Stomach (tissue), 4 donors: ENCODE data around the gene CADM4.

ENCODE experiments used
- EP300 ChIP-seq: sonication (generic); formaldehyde crosslinking; IDR thresholded peaks from one replicate; pipeline ENCODE4 v1.6.1; 2017; ENCODE audit warnings: antibody characterized with exemption
- POLR2A ChIP-seq, 4 donors: fragments of 450-650 bp; IDR thresholded peaks; one replicate each; pipeline ENCODE4 v1.6.1; 2016; ENCODE audit warnings: antibody characterized with exemption in 4 of 4, control low read depth in 2 of 4, mild to moderate bottlenecking in 1 of 4, moderate library complexity in 1 of 4
- POLR2AphosphoS5 ChIP-seq, 3 donors: sonication (generic); formaldehyde crosslinking; IDR thresholded peaks; one replicate each; pipeline ENCODE4 v1.6.1; 2016; ENCODE audit warnings: antibody characterized with exemption in 3 of 3
- TF ChIP-seq, protein P1 (sequence below), 7 experiments: fragments of 450-650 bp in 4 of 7; fragments of 200-600 bp in 3 of 7; sonication (generic) in 3 of 7; IDR thresholded peaks; one replicate each; pipeline ENCODE4 v1.5.1; 2016 to 2019; ENCODE audit warnings: antibody characterized with exemption in 7 of 7, control low read depth in 2 of 7, mild to moderate bottlenecking in 1 of 7

DNA sequence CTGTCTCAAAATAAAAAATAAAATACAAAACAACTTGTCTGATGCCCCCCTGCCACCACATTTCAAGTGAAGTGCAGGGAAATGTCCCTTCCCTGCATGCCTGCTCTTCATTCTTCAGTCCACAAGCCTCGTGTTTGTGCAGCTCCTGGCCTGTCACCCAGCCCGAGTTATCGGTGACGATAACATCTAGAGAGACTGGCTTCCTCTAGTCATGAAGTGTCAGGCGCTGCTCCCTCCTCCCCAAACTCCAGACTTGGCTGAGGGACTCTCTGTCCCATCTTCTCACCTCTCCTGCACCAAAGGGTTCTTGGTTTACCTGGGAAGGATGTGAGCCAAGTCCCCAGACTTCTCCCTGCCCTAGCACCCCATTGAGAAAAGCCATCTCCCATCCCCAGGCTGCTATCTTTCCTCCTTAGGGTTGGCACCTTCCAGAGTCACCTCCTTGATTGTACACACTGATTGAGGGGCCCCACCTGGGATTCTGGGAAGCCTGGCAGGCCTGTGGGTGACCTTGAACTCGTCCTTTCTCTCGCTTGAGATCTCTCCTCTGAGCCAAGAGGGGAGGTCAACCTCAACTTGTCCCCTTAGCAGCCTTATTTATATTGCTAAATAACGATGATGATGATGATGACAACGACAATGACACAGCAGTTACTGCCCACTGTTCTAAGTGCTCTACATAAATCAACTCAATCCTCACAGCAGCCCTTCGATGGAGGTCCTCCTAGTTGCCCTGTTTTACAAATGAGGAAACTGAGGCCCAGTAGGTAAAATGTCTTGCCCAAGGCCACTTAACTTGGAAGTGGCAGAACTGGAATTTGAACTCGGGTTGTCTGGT lies 43.4 kb upstream of the CADM4 start:
- TF ChIP-seq, protein P1, sequence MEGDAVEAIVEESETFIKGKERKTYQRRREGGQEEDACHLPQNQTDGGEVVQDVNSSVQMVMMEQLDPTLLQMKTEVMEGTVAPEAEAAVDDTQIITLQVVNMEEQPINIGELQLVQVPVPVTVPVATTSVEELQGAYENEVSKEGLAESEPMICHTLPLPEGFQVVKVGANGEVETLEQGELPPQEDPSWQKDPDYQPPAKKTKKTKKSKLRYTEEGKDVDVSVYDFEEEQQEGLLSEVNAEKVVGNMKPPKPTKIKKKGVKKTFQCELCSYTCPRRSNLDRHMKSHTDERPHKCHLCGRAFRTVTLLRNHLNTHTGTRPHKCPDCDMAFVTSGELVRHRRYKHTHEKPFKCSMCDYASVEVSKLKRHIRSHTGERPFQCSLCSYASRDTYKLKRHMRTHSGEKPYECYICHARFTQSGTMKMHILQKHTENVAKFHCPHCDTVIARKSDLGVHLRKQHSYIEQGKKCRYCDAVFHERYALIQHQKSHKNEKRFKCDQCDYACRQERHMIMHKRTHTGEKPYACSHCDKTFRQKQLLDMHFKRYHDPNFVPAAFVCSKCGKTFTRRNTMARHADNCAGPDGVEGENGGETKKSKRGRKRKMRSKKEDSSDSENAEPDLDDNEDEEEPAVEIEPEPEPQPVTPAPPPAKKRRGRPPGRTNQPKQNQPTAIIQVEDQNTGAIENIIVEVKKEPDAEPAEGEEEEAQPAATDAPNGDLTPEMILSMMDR (IDR thresholded peaks at IDR 0.05) = no peak
- TF ChIP-seq POLR2A (IDR thresholded peaks at IDR 0.05) (no peak), EP300 (no peak), POLR2AphosphoS5 (IDR thresholded peaks at IDR 0.05) (no peak)
